ENCODE data around the gene HCN2. TPM values are rescaled to one million over a fixed set of nuclear protein-coding genes. Genes with fewer than 3 reads are reported as not detected.

HCN2 gene
- total and polyA plus RNA-seq, 7 donors: 0.04 to 0.13 (median 0.07) TPM; not detected in 3

DNA sequence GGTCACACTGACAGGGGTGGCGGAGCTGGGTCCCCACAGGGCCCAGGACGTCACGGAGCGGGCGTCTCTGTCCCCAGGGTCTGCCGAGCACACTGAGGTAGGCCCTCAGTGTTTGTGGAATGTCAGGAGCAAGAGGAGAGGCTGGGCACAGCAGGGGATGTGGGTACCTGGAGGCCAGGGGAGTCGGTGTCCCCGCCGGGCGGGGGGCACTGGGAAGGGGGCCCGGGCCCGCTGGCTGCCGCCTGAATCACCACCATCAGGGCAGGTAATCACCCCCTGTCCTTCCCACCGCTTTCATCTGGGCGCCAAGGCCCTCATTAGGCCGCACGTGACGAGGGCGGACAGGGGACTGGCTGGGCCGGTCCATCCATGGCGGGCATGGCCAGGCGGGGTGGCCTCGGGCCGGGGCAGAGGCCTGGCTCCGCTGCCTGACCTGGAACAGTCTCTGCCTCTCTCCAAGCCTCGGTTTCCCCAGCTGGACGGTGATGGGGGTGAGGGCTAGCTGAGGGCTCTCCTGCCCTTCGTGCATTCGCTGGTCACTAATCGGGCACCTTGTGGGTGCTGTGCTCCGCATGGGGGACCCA is 51.0 kb downstream of the HCN2 start:
- ATAC-seq (no peak), DNase-seq (no peak)
- Histone ChIP-seq H3K27me3 (ENCODE audit: insufficient read depth in 3 of 3, low read length in 2 of 3) (no peaks in the 10 kb centered on the region), H3K36me3 (ENCODE audit: insufficient read depth in 1 of 2, low read depth in 1 of 2) (peaks cover 2 to 3% of the 10 kb centered on the region in 2 donors), H3K27ac (no peak overlapping the region), H3K9me3 (no peaks in the 10 kb centered on the region), H3K4me1 (peaks cover 9% of the 10 kb centered on the region), H3K4me3 (no peak overlapping the region)
- intact Hi-C loops (cut with DNase I): no loop called here
- TF ChIP-seq, protein P1, sequence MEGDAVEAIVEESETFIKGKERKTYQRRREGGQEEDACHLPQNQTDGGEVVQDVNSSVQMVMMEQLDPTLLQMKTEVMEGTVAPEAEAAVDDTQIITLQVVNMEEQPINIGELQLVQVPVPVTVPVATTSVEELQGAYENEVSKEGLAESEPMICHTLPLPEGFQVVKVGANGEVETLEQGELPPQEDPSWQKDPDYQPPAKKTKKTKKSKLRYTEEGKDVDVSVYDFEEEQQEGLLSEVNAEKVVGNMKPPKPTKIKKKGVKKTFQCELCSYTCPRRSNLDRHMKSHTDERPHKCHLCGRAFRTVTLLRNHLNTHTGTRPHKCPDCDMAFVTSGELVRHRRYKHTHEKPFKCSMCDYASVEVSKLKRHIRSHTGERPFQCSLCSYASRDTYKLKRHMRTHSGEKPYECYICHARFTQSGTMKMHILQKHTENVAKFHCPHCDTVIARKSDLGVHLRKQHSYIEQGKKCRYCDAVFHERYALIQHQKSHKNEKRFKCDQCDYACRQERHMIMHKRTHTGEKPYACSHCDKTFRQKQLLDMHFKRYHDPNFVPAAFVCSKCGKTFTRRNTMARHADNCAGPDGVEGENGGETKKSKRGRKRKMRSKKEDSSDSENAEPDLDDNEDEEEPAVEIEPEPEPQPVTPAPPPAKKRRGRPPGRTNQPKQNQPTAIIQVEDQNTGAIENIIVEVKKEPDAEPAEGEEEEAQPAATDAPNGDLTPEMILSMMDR (IDR thresholded peaks at IDR 0.05): no peak
- 76 to 92% (median 87%) methylated on average over 21 to 31 of the region's 31 CpGs for WGBS, 3 donors

DNA sequence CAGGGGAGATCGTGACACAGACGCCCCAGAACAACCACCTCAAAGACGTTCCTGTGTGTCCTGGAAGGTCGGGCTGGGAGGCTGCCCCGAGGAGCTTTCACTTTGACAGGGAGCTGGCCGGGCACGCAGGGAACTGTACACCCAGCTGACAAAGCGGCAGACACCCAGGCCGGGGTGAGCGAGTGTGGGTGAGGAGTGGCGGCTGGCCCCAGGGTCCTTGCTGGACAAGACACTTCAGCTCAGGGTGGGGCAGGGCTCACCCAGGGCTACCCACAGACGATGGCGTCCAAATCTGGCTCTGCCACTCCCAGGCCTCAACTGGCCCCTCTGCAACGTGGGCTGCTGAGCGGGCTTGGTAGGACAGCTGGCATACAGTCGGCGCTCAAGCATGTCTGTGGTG is 52.0 kb downstream of the HCN2 start:
- no peak for ATAC-seq
- 72 to 85% (median 84%) methylated on average over 17 of the region's 17 CpGs for WGBS, 3 donors

DNA sequence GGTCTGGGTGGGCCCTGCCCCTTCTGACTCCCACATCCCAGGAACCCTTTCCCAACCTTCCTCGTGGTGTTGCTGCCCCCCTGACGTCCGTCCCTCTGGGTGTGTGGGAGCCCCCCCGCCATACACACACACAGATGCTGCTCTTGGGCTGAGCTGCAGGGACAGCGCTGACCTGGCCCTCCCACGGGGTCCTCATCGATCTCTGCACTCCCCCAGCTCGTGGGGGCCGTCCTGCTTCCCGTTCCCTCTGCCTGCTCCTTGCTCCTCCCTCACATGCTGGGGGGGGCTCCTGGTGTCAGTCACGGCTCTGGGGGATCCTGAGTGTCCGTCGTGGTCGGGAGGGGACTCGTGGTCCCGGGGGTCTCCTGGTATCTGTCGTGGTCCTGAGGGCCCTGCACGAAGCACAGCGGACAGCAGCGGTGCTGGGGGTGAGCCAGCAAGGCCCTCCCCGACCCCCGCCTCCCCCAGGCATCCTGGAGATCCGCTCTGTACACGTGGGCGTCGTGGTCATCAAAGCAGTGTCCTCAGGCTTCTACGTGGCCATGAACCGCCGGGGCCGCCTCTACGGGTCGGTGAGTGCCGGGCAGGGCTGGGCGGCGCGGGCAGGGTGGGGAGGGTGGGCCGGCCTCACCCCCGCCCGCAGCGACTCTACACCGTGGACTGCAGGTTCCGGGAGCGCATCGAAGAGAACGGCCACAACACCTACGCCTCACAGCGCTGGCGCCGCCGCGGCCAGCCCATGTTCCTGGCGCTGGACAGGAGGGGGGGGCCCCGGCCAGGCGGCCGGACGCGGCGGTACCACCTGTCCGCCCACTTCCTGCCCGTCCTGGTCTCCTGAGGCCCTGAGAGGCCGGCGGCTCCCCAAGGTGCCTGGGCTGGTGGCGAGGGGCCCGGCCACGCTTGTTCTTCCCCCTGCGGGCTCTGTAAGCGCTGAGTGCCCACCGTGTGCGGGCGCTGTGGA is 53.4 kb downstream of the HCN2 start:
- WGBS, 3 donors: 79 to 82% (median 80%) methylated on average over 44 to 70 of the region's 70 CpGs
- TF ChIP-seq, protein P1 (IDR thresholded peaks at IDR 0.05): no peak
- Histone ChIP-seq H3K4me3 (no peak overlapping the region), H3K9me3 (no peaks in the 10 kb centered on the region), H3K27ac (no peak overlapping the region), H3K27me3 (ENCODE audit: insufficient read depth in 3 of 3, low read length in 2 of 3) (no peaks in the 10 kb centered on the region), H3K36me3 (ENCODE audit: insufficient read depth in 1 of 2, low read depth in 1 of 2) (peaks cover 8 to 22% of the 10 kb centered on the region in 2 donors), H3K4me1 (peaks cover 9% of the 10 kb centered on the region)
- intact Hi-C loops (cut with DNase I): no loop called here
- peak in 1 of 2 donors; percentile 8 for DNase-seq
- no peak for ATAC-seq

More for the DNA sequence above, 52.0 kb downstream of the HCN2 start:
- intact Hi-C loops (cut with DNase I): no loop called here
- Histone ChIP-seq H3K36me3 (ENCODE audit: insufficient read depth in 1 of 2, low read depth in 1 of 2) (peaks cover 2 to 9% of the 10 kb centered on the region in 2 donors), H3K9me3 (no peaks in the 10 kb centered on the region), H3K27ac (no peak overlapping the region), H3K27me3 (ENCODE audit: insufficient read depth in 3 of 3, low read length in 2 of 3) (no peaks in the 10 kb centered on the region), H3K4me3 (no peak overlapping the region), H3K4me1 (peaks cover 9% of the 10 kb centered on the region)
- TF ChIP-seq, protein P1 (IDR thresholded peaks at IDR 0.05): no peak
- peak in 1 of 2 donors; percentile 15 for DNase-seq

- no peaks in the 10 kb centered on the region for H3K27me3 ChIP-seq (ENCODE audit: insufficient read depth in 3 of 3, low read length in 2 of 3)
- TF ChIP-seq, protein P1 (IDR thresholded peaks at IDR 0.05): no peak
- DNase-seq (peak in 1 of 2 donors; percentile 12), ATAC-seq (no peak)
- no peaks in the 10 kb centered on the region for H3K9me3 ChIP-seq
- no peak overlapping the region for H3K4me3 ChIP-seq
- peaks cover 8 to 29% of the 10 kb centered on the region in 2 donors for H3K36me3 ChIP-seq (ENCODE audit: insufficient read depth in 1 of 2, low read depth in 1 of 2)
- intact Hi-C loops (cut with DNase I): no loop called here
- no peak overlapping the region for H3K27ac ChIP-seq
- peaks cover 7% of the 10 kb centered on the region for H3K4me1 ChIP-seq
- 84 to 87% (median 85%) methylated on average over 21 to 24 of the region's 24 CpGs for WGBS, 3 donors
Measured at GRCh38 chr19:643736-644135, 54.1 kb downstream of the HCN2 start.
